SW480 (cell line): ENCODE results near the gene BACE2.

Source experiments
- DNase-seq: peaks from one replicate; pipeline ENCODE4 v3.0.0-alpha.2; 2016; ENCODE audit warnings: low spot score

The BACE2 gene

DNA sequence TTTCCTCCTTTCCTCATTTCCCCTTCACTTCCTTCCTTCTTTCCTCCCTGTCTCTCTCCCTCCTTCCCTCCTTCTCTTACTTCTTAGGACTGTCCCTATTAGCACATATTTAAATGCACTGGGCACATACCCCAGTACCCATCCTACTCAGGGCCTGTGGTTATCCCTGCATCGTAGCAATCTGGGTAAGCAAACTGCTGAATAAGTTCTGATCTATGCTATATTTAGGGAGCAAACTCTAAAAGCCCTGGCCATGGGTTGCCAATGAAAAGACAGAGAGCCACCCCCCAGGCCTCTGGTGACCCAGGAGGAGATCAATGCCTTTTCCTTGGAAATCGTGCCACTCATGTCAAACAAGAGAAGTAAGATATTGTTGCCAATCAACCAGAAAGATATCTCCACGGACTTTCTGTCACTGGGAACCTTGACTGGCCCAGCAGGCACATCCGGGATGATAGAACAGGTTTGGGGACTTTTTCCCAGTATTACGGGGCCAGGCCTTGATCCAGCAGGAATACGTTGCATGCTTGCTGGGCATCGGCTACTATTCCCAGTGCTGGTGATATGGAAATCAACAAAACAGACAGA lies 154.0 kb downstream of the BACE2 start:
- no peak for DNase-seq

DNA sequence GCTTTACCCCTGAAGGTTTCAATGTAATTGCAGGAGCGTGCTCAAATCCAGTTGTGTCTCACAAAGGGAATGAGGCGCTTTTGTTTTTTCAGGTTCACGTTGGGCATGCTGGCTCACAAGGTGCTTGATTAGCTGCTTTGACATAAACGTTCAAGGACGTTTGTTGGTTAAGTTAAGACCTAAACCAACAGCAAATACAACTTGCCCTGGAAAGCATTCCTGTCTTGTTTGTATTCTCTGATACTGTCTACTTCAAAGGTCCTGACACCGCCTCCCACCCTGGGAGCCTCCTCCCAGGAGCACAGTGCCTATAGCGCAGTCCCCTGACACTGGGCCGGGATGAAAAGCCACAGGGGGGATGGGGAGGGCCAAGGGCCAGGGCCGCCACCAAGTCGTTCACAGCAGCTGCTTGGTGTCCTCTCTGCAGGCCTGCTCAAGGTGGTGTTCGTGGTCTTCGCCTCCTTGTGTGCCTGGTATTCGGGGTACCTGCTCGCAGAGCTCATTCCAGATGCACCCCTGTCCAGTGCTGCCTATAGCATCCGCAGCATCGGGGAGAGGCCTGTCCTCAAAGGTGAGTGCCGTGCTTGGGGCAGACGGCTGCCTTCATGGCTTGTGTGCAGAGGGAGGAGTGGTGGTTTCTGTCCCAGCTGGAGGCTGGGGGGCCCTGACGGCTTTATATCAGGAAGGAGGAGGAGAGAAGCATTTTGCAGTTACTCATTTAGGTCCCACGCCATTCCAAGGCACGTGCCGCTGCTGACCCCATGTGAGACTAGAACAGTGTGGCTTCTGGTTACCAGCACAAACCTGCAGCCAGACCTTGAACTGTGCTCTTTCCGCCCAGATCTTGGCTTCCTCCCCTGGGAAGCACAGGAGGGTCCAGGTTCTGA lies 154.8 kb downstream of the BACE2 start:
- no peak for DNase-seq

DNA sequence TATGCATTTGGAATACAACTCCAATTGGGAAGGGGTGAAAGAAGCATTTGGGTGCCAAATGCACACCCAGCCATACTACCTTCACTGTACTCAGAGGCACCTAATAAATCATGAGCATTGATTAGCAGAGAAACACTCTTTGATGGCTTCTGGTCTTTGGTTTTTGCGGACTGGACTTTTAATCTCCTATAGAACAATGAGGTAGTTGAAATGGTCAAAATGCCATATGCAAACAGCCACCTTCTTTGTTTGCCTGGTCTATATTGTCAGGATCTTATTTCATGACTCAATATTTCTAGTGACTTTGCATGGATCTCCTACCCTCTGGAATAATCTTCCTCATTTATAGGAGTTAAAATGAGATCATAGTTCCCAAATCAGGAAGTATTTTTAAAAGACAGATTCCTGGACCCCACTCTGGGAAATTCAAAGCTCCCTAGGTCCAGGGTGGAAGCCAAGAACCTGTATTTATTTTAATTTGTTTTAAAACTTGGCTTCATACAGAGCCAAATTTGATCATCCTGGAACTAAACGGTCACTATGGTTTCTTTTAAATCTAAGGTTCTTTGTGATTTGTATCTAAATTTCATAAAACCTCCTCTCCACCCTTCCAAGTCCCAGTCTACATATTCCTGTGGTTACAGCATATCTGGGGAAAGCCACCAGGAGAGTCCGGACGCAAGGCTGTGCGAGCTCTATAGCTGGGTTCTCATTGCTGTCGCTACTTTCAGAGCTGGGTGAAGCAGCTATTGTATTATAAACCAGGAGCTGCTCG lies 157.4 kb downstream of the BACE2 start:
- no peak for DNase-seq

DNA sequence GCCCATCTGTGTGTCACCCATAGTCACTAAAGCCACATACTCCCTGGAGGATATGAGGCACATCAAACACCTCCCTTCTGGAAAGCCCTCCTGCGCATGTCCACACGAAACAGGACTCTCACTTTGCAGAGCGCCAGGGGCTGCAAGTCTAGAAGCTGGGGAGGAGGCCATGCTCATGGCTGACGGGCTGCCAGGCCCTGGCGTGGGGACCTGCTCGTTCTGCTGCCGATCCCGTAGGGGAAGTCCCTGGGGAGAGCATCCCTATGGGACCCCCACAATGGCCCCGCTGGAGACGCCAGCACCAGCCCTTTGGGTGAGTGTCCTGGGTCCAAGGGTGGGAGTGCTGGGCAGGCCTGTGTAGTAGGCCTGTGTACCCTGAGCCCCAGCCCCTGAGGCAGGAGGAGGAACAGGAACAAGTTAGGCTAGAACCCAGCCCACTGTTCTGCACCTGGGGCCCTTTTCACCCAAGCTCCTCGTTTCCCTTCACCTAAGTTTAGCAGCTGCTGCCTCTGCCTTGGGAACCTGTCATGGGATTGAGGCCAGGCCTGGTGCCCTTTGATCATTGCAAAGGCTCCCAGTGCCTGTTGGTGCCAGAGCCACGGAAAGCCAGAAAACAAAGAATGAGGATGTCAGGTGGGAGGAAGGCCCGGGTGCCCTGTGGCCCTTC lies 158.6 kb downstream of the BACE2 start:
- DNase-seq = no peak

DNA sequence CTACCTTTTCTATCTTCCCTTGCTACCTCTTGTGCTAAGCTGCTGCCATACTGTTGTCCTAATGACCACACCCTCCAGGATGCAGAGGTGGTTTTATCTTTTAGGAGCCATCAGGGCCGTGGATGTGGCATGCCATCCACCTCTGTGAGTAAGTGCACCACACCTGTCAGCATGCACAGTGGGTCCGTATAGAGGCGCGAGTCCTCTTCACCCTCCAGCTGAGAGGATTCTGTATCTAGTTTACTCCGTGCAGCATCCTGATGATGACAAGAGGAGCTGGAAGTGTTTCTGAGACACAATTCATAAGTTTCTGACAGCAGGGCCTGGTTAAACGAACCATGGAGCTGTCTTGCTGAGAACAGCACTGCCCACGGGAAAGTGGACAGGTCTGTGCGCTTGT lies 159.8 kb downstream of the BACE2 start:
- DNase-seq = no peak

DNA sequence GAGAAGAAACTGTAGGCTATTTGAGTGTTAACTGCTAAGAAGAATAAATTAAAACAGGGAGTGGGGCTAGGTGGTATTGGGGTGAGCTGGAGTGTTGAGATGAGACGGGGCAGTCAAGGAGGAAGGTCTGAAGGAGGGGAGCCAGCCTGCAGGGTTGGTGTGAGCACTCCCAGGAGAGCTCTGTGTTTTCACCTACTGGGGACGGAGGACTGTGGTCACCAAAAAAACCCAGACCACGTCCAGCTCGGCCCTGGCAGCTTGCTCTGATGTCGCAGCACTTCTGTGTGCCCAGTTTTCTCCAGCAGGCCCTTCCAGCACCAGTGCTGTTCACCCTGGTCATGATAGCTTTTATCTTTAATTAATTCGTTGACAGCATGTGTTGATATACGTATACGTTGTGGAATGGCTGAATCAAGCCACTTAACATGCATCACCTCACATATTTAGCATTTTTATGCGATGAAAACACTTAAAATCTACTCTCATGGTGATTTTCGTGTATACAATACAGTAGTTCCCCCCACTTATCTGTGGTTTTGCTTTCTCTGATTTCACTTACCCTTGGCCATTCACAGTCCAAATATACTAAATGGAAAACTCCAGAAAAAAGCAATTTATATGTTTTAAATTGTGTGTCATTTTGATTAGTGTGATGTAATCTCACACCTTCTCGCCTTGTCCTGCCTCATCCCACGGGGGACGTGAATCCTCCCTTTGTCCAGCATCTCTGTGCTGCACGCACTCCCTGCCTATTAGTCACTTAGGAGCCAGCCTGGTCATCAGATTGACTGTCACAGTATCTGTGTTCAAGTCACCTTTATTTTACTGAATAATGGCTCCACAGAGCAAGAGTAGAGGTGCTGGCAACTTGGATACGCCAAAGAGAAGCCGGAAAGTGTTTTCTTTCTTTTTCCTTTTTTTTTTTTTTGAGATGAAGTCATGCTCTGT lies 161.0 kb downstream of the BACE2 start:
- DNase-seq = no peak
